Activated CD4-positive, alpha-beta memory T cell treated with anti-CD3 and anti-CD28 coated beads for 36 hours (primary cell): Measurements from ENCODE around the gene EFHD2. TPM values are rescaled to one million over a fixed set of nuclear protein-coding genes. Genes with fewer than 3 reads are reported as not detected.
"Not testable (repeated sequence)": the region's sequence is repeated elsewhere in the genome, so short reads cannot be mapped to it uniquely, and the experiment has no call there.

Experiments
- CTCF ChIA-PET: fragments of 350-600 bp; sonication (Branson Sonifier 250); formaldehyde crosslinking; loops from one replicate; lab custom pipeline; 2021; ENCODE audit warnings: antibody characterized with exemption, inconsistent platforms; lab: Charles Lee
- POLR2A ChIA-PET: fragments of 350-600 bp; sonication (Branson Sonifier 250); formaldehyde crosslinking; loops from one replicate; lab custom pipeline; 2021; ENCODE audit warnings: antibody characterized with exemption; lab: Charles Lee
- DNase-seq: peaks from one replicate; pipeline ENCODE4 v3.0.0-alpha.2; 2020
- H3K27ac Mint-ChIP-seq: one replicate; pipeline ENCODE4 v1.8.0; 2021; ENCODE audit warnings: mixed read lengths
- H3K27me3 Mint-ChIP-seq: one replicate; pipeline ENCODE4 v1.8.0; 2021; ENCODE audit warnings: mixed read lengths
- H3K36me3 Mint-ChIP-seq: one replicate; pipeline ENCODE4 v1.8.0; 2021; ENCODE audit warnings: mixed read lengths
- H3K4me1 Mint-ChIP-seq: one replicate; pipeline ENCODE4 v1.8.0; 2021; ENCODE audit warnings: low read depth, mixed read lengths
- H3K4me3 Mint-ChIP-seq: one replicate; pipeline ENCODE4 v1.8.0; 2021; ENCODE audit warnings: mild to moderate bottlenecking, mixed read lengths
- H3K9me3 Mint-ChIP-seq: one replicate; pipeline ENCODE4 v1.8.0; 2021; ENCODE audit warnings: mixed read lengths
- intact Hi-C: fragments of 100-400 bp; cut with micrococcal nuclease; formaldehyde crosslinking; loops from one replicate; pipeline ENCODE4 v1.15.1; 2023
- total RNA-seq, 2 experiments: library from RNA; stranded (reverse); gene quantifications; one replicate each; pipeline ENCODE4 v1.2.3, GENCODE V29; 2021

Gene EFHD2
- total RNA-seq, 2 experiments from 2014 or later = 60.4 to 61.3 TPM

DNA sequence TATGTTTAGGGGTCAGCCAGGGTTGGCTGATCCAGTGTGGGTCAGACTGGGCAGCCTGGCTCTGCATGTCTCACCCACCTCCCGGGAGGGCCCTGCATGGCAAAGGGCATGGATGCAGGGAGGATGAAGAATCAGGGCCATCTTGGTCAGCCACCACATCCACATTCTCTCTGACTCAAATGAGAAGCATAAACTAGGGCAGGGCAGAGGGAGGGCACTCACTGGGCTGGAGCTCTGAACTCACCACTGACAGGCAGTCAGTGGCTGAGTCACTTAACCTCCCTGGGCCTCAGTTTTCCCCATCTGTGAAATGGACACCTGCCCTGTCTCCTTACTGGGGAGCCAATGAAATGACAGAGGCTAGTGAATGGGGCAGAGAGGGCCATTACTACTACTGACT lies 42.5 kb downstream of the EFHD2 start:
- Mint-ChIP-seq H3K27ac (no peak overlapping the region), H3K36me3 (no peaks in the 10 kb centered on the region), H3K27me3 (peaks cover 2% of the 10 kb centered on the region), H3K9me3 (no peaks in the 10 kb centered on the region), H3K4me1 (no peaks in the 10 kb centered on the region), H3K4me3 (no peak overlapping the region)
- POLR2A ChIA-PET = no interaction called here
- CTCF ChIA-PET = no interaction called here
- DNase-seq = no peak
- intact Hi-C loops = no loop called here

DNA sequence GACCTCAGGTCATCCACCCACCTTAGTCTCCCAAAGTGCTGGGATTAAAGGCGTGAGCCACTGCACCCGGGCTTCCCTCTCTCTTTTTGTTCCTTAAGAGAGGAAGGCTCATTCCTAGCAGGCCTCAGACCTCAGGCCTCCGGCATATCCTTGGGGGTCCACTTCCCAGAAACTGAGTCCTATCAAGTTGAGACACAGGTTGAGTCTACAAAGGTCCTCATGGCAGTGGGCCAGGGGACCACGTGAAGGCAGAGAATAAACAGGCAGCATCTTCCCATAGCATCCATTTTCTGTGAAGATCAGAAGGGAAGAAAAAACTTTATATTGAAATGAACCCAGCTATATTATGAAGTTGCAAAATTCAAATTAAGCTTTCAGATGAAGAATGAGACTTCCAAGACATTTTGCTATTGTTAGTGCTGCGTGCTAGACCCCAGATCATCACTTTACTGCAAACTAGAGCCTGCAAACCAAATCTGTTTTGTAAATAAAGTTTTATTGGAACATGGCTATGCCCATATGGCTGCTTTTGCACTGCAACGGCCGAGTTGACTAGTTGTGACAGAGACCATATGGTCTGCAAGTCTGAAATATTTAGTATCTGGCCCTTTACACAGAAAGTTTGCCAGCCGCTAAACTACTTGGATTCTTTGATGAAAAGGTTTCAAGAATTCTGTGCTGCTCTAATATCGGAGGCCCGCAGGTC lies 43.3 kb downstream of the EFHD2 start:
- intact Hi-C loops = no loop called here
- POLR2A ChIA-PET = no interaction called here
- Mint-ChIP-seq H3K27me3 (peaks cover 2% of the 10 kb centered on the region), H3K36me3 (no peaks in the 10 kb centered on the region), H3K9me3 (no peaks in the 10 kb centered on the region), H3K4me3 (no peak overlapping the region), H3K27ac (no peak overlapping the region), H3K4me1 (no peaks in the 10 kb centered on the region)
- no peak for DNase-seq
- CTCF ChIA-PET = no interaction called here

DNA sequence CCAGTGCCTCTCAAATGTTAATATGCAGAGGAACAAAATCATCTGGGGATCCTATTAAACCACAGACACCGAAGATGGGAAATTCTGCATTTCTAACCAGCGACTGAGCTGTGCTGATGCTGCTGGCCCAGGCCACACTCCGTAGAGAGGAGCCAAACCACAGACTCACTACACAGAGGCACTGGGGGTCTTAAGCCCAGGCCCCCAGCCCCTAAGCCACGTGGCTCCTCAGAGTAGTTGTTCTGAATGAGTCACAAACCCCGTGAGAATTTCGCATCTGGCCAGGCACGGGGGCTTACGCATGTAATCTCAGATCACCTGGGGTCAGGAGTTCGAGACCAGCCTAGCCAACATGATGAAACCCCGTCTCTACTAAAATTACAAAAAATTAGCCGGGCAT lies 44.0 kb downstream of the EFHD2 start:
- no peaks in the 10 kb centered on the region for H3K36me3 Mint-ChIP-seq
- no peak overlapping the region for H3K4me3 Mint-ChIP-seq
- intact Hi-C loops = no loop called here
- ChIA-PET POLR2A (no interaction called here), CTCF (no interaction called here)
- H3K4me1 Mint-ChIP-seq = no peaks in the 10 kb centered on the region
- no peaks in the 10 kb centered on the region for H3K9me3 Mint-ChIP-seq
- DNase-seq = no peak
- H3K27ac Mint-ChIP-seq = no peak overlapping the region
- H3K27me3 Mint-ChIP-seq = peaks cover 2% of the 10 kb centered on the region

DNA sequence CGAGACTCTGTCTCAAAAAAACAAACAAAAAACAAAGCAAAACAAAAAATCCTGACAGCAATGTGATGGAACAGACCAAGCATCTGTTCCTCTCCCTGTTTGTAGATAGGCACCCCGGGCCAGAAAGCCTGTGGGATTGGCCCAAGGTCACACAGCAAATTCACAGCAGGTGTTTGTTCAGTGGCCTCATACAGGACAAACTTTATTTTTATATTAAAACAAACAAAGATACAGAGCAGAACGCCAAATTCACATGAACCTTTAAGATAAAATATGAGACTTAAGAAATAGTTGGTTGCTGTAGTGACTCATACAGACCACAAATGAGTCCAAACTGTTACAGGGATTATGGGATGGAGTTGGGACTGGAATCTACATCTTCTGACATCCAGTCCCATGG lies 44.6 kb downstream of the EFHD2 start:
- Mint-ChIP-seq H3K9me3 (no peaks in the 10 kb centered on the region), H3K4me1 (no peaks in the 10 kb centered on the region), H3K36me3 (no peaks in the 10 kb centered on the region), H3K4me3 (no peak overlapping the region), H3K27ac (no peak overlapping the region), H3K27me3 (peaks cover 2% of the 10 kb centered on the region)
- POLR2A ChIA-PET = no interaction called here
- CTCF ChIA-PET = no interaction called here
- no peak for DNase-seq
- intact Hi-C loops = no loop called here

DNA sequence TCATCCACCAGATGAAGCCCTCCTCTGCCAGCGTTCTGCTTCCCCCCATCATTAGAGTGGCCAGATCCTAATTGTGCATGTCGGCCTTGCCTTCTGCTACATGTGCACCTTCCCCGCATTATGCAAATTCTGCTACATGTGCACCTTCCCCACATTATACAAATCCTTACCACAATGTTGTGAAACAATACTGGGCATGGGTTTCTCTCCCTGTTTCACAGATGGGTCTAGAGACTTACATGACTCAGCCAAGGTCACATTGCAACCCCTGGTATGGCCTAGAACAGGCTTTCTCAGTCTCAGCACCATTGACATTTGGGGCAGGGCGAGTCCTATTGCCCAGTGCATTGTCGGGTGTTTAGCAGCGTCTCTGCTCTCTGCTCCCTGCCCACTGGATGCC lies 45.8 kb downstream of the EFHD2 start:
- H3K4me1 Mint-ChIP-seq = no peaks in the 10 kb centered on the region

DNA sequence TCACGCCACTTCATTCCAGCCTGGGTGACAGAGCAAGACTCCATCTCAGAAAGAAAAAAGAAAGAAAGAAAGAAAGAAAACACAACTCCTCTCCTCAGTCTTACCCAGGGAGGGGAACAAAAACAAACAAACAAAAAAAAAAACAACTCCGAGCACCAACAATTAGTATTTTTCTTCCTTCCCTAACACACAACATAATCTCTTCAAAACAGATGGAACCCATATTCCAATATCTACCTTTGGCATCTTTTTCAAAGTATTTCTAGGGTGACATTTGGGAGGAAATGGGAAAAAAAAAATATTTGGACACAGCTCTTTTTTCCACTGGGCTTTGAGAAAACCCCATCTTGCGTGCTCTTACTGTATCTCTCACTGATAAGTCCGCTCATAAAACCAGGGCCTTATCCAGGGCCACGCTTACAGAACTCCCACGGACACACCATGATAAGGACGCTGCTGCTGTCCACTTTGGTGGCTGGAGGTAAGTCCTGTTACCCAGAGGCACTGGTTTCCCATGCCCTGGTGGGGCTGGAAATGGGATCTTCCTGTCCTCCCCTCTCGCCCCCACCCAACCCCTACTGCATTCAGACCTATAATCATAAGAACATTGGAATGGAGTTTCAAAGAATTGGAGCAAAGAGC lies 46.7 kb downstream of the EFHD2 start, which contains the start of gene CELA2A:
Gene CELA2A (plus strand): TSS at position 420 of the 642 bp plus-strand sequence. CDS start 22 bp downstream, at position 442.
- Mint-ChIP-seq H3K36me3 (no peaks in the 10 kb centered on the region), H3K27me3 (peaks cover 3% of the 10 kb centered on the region), H3K27ac (no peak within 1 kb of the TSS), H3K9me3 (no peaks in the 10 kb centered on the region), H3K4me3 (no peak within 1 kb of the TSS), H3K4me1 (no peaks in the 10 kb centered on the region)
- intact Hi-C loops = no loop called here
- ChIA-PET CTCF (no interaction called here), POLR2A (no interaction called here)
- no peak for DNase-seq

More for the DNA sequence above, 45.8 kb downstream of the EFHD2 start:
- no peak overlapping the region for H3K27ac Mint-ChIP-seq
- CTCF ChIA-PET = no interaction called here
- no peak overlapping the region for H3K4me3 Mint-ChIP-seq
- POLR2A ChIA-PET = no interaction called here
- DNase-seq = no peak
- no peaks in the 10 kb centered on the region for H3K9me3 Mint-ChIP-seq
- peaks cover 5% of the 10 kb centered on the region for H3K27me3 Mint-ChIP-seq
- intact Hi-C loops = no loop called here
- H3K36me3 Mint-ChIP-seq = no peaks in the 10 kb centered on the region

DNA sequence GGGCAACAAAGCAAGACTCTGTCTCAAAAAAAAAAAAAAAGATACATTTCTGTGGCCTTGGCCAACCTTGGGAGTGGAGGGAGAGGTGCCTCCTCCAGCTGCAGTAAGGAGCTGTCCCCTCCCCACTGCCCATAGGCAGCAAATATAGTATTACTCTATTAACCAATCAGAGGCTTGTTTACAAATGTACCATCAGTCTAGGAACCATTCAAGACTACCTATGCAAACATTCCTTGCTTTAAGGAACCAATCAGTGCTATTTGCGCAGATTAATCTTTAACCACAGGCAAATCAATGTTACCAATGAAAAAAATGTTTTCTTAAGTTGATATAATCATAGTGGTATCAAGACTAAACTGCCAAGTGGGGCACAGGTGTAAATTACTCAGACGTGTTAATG lies 47.9 kb downstream of the EFHD2 start:
- Mint-ChIP-seq H3K4me1 (no peaks in the 10 kb centered on the region), H3K27me3 (peaks cover 3% of the 10 kb centered on the region), H3K4me3 (no peak overlapping the region), H3K36me3 (no peaks in the 10 kb centered on the region), H3K9me3 (no peaks in the 10 kb centered on the region), H3K27ac (no peak overlapping the region)
- POLR2A ChIA-PET = interaction anchor here (0.6 kb wide), 1 partner anchor 205 kb away, joined by 5 read pairs; no protein-coding TSS in a partner anchor
- intact Hi-C loops = no loop called here
- no peak for DNase-seq
- CTCF ChIA-PET = no interaction called here

DNA sequence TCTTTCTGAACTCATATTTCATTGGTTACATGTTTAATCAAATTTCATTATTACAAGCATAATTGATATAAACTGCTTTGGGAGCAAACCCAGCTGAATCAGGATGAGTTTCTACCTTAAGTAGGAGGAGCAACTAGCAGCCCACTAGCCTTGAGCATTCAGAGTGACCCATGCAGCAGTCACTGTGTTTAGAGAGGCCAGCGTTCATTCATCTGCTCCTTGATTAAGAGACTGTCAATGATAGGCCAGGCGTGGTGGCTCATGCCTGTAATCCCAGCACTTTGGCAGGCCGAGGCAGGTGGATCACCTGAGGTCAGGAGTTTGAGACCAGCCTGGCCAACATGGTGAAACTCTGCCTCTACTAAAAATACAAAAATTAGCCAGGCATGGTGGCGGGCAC lies 48.7 kb downstream of the EFHD2 start:
- H3K27me3 Mint-ChIP-seq, H3K36me3 Mint-ChIP-seq, H3K4me1 Mint-ChIP-seq: not testable (repeated sequence)

DNA sequence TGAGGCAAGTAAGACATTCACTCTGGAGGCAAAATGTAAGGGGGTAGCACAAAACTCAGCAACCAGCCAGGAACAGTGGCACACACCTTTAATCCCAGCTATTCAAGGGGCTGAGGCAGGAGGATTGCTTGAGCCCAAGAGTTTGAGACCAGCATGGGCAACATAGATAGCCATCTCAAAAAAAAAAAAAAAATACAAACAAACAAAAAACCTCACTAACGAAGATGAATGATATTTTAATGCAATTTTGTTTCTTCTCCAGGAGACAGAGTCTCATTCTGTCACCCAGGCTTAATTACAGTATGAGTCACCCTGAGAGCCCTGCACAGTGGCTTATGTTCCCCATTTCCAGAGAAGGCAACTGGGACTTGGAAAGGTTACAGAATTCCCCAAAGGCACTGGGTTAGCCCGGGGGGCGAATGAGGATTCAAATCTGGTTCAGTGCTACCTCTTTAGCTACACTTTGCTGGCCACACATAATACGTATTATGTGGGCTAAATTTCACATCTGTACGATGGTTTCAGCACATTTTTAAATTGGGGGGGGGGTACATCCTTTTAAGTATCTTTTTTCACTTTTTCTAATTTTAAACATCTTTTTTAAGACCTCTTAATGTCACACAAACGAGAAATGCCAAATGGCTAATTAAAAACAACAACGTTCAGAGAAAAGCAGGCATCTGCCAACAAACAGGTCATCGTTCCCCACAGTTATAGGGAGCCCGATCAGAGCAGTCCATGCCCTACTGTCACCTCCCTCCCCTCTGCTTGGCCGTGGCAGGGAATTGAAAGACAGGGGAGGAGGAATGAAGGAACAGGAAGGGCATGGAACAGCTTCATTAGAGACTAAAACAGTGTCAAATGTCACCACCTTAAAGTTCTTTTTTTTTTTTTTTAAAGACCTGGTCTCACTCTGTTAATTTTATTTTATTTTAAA lies 50.4 kb downstream of the EFHD2 start:
- Mint-ChIP-seq H3K27ac (no peak overlapping the region), H3K36me3 (no peaks in the 10 kb centered on the region), H3K9me3 (no peaks in the 10 kb centered on the region), H3K4me3 (no peak overlapping the region), H3K27me3 (peaks cover 3% of the 10 kb centered on the region), H3K4me1 (no peaks in the 10 kb centered on the region)
- no peak for DNase-seq
- ChIA-PET POLR2A (interaction anchor here (0.7 kb wide), 1 partner anchor 40 kb away, joined by 4 read pairs; no protein-coding TSS in a partner anchor), CTCF (no interaction called here)
- intact Hi-C loops = no loop called here

More for the DNA sequence above, 48.7 kb downstream of the EFHD2 start:
- intact Hi-C loops, H3K27ac Mint-ChIP-seq, POLR2A ChIA-PET, H3K9me3 Mint-ChIP-seq, H3K4me3 Mint-ChIP-seq, CTCF ChIA-PET, DNase-seq: not testable (repeated sequence)

DNA sequence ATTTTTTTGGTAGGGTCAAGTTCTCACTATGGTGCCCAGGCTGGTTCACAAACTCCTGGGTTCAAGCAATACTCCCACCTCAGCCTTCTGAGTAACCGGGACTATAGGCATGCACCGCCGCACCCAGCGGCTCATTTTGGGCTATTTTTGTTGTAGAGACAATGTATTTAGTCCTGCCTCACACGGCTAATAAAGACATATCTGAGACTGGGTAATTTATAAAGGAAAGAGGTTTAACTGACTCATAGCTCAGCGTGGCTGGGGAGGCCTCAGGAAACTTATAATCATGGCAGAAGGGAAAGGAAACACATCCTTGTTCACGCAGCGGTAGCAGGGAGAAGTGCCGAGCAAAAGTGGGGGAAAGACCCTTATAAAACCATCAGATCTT lies 51.0 kb downstream of the EFHD2 start:
- ChIA-PET POLR2A (no interaction called here), CTCF (no interaction called here)
- Mint-ChIP-seq H3K27me3 (peaks cover 3% of the 10 kb centered on the region), H3K4me1 (no peaks in the 10 kb centered on the region), H3K9me3 (no peaks in the 10 kb centered on the region), H3K27ac (no peak overlapping the region), H3K36me3 (no peaks in the 10 kb centered on the region), H3K4me3 (no peak overlapping the region)
- DNase-seq = no peak
- intact Hi-C loops = no loop called here

DNA sequence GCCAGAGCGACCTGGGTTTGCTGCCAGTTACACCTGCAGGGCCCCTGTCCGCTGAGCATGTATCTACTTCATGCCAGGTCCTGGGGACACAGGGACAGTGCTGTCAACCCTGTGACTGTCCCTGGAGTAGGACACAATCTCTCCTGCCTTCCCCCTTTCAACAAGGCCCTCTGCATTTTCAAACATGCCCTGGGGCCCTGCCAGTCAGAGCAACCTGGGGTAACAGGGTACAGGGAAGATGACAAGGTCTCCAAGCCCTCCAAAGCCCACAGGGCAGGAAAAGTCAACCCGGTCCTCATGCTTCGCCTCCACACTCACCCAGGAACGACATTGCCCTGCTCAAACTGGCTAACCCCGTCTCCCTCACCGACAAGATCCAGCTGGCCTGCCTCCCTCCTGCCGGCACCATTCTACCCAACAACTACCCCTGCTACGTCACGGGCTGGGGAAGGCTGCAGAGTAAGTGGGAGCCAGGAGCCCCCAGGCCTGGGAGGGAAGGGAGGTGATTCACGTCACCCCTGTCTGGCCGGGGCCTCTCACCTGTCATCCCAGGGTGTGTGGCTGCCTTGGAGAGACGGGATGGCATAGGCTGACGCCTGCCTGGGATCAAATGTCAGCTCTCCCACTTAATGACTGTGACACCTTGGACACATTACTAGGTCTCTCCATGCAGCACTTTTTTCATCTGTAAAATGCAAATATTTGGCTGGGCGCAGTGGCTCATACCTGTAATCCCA lies 53.5 kb downstream of the EFHD2 start:
- CTCF ChIA-PET, H3K27me3 Mint-ChIP-seq, H3K36me3 Mint-ChIP-seq, H3K9me3 Mint-ChIP-seq, DNase-seq, H3K4me1 Mint-ChIP-seq, intact Hi-C loops, H3K27ac Mint-ChIP-seq, H3K4me3 Mint-ChIP-seq, POLR2A ChIA-PET: not testable (repeated sequence)
